ENCODE data around the gene PDE8B.
"Not testable (repeated sequence)": the region's sequence is repeated elsewhere in the genome, so short reads cannot be mapped to it uniquely, and the experiment has no call there.

The PDE8B gene

DNA sequence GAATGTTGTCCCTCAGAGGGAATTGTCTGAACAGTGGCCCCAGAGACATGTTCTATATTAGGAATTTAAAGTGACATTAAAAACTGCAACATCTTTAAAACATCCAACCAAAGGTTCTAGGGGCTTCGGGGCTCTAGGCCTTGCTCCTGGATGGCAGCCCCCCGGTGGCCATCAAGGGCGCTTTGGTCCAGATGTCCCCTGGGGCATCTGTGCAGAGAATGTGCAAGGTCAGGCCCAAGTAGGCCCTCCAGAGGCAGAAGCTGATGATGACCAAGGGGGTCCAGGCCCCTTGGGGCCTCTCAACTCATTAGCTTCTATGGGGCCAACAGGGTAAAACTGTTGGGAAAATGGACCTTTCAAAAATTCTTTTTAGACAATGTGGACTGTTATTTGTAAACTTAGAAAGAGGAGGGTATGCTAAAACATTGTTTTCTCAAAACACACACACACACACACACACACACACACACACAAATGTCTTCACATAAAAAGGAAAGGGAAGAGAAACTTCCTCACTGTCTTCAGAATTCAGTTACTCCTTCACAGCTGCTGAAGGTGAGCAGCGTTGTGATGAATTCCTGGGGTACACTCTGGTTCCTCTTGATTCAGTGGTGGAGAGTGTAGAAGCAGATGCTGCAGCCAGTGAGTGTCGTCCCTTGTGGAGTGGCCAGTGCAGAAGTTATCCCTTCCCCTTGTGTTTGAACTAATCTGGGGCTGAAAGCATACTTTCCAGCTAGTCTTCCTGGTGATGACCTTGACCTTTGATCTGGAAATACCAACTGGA, 156.4 kb downstream of the PDE8B start:
- DNase-seq, result no peak

DNA sequence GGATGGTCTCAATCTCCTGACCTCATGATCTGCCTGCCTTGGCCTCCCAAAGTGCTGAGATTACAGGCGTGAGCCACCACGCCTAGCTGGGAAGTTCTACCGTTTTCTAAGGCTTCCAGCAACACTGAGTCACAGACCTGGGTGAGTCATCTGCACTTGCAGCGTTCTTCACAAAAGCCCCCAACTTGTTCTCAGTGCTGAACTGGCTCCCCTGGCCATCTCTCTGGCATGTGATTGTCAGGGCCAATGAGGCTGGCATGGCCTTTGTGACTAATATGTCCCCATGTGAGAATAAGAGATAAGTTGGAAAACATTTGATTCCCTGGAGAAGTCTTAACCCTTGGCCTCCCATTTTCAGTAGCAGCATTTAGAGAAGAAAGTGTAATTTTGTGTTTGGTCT, 157.3 kb downstream of the PDE8B start:
- DNase-seq, result no peak

GRCh38 chr5:77368367-77368766, 157.9 kb downstream of the PDE8B start:
- DNase-seq, result no peak

DNA sequence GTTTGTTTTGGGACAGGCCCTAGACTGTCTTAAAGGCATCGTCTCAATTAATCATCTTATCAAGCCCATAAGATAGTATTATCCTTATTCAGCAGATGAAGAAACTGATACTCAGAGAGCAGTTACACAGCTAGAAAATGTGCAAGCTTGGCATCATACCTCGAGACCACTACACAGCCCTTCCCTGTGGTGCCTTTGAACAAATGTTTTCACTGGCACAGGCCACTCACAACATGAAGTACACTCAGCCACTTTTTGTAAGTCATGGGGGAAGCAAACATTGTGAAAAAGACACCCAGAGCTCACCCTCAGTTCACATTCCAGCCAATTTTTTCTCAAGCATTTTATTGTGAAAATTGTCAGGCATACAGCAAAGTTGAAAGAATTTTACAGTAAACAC, 159.1 kb downstream of the PDE8B start:
- DNase-seq, result no peak

DNA sequence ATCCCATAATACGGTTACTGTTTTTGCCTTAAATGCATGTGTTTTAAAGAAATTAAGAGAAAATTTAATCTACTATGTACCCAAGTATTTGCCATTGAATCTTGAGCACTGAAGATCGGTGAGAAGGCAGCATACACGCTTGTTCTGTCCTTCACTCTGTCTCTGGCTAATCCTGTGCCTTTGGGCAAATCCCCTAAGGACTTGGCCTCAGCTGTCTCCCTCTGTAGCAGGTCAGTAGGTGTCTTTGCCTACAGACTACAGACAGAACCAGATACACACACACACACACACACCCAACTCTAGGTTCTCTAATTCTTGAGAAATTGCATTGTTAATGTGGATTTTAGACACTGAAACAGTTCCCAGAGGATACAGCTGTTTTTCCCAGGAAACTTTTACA, 164.2 kb downstream of the PDE8B start:
- no peak for DNase-seq

GRCh38 chr5:77376609-77377300, 166.3 kb downstream of the PDE8B start:
- DNase-seq, result no peak

GRCh38 chr5:77379558-77380061, 169.1 kb downstream of the PDE8B start:
- DNase-seq, result no peak

DNA sequence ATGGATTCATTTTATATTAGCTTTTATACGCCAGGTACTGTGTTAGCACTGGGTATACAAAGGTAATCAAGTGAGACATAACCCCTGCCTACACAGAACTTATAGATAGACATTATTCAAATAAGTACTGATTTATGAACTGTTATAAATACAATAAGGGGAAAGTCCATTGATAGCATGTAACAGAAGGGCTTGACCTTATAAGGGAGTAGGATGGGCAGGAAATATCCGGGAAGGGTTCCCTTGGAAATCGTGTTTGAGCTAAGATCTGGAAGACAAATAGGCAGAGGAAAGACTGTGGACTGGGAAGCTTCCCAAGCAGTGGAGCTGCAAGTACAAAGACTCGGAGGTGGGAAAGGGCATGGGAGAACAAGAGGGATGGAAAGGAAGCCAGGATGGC, 170.2 kb downstream of the PDE8B start:
- no peak for DNase-seq

- DNase-seq, result not testable (repeated sequence)
Observed at GRCh38 chr5:77383336-77383735, 172.9 kb downstream of the PDE8B start.

DNA sequence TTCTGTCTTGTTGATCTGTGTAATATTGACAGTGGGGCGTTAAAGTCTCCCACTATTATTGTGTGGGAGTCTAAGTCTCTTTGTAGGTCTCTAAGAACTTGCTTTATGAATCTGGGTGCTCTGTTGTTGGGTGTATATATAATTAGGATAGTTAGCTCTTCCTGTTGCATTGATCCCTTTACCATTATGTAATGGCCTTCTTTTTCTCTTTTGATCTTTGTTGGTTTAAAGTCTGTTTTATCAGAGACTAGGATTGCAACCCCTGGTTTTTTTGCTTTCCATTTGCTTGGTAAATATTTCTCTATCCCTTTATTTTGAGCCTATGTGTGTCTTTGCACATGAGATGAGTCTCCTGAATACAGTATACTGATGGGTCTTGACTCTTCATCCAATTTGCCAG, 175.9 kb downstream of the PDE8B start:
- DNase-seq, result not testable (repeated sequence)

DNA sequence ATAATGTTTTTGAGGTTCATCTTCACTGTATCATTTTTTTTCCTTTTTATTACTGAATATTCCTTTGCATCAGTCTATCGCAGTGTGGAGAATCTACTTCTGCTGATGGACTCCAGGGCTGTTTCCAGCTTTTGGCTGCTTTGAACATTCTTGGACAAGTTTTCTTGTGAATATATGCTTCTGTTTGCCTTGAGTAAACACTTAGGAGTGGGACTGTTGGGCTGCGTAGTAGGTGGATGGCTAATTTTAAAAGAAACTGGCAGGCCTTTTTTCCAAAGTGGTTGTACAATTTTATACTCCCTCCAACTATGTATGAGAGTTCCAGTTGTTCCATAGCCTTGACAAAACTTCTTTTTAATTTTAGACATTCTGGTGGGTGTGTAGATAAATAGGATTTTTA, 179.3 kb downstream of the PDE8B start:
- no peak for DNase-seq

DNA sequence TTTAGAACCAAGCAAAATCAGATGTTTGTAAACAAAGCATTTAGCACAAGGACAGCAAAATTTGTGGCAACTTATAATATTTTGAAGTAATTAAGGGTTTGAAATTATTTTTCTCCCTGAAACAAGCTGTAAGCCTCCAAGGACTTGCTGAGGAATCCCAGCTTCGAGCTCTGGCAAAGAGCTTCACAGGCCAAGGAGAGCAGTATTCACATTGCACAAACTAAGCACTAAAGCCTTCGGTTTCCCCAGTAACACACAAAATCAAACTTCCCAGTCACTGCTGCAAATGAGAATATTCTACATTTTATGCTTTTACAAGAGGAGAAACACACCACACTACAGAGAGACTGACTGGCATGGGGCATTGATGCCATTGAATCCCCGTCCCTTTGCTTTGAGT, 179.7 kb downstream of the PDE8B start:
- DNase-seq, result no peak

- no peak for DNase-seq
Observed at GRCh38 chr5:77390795-77391194, 180.3 kb downstream of the PDE8B start.

DNA sequence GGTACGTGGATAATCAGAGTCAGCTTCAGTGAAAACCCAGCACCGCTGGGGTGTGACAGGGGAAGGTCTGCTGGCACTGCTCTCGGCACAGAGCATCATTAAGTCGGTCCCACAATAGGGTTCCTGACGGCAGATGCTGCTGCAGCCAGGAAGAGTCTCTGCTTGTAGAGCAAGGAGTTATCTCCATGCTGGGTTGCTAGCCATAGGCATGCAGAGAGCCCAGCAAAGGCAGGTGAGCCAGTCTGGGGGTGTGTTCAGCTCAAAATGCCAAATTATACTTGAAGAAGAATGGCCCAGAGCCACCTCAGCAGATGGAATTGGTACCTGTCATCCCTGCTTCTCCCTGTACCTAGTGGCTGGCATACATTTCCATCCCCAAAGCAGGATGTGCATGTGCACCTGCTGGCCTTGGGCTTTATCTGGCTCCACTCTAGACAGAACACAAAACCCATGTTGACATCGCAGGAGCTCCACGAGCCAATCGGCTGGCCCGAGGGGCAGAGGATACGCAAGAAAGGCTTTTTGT, 180.8 kb downstream of the PDE8B start:
- no peak for DNase-seq

DNA sequence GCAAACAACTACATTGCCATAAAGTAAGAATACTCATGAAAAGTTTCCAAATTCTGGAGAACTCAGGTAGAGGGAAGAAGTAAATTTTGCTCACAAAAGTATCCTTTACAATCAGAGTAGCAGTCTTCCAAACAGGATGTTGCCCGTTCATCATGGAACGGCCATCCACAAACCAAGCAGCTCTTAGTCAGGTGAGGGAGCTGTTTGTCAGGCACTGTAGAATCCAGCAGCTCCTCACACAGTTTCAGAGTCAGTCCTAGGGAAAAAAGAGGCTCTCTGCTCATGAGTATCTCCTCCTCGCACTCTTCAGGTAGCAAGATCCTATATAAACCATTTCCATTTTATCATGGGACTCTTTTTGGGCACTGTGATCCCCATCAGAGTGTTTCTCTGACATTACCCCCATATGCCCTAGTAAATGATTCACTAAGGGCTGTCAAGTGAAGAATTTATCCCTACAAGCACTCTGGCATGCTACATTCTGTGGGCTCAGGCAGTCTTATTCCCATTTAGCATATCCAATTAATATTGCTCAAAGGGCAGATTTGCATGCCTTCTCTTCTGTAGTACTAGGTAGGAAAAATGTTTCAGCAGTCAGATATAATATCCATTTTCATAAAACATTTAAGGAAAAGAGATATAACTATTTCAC, 183.7 kb downstream of the PDE8B start:
- no peak for DNase-seq

- no peak for DNase-seq
Observed at GRCh38 chr5:77396017-77396416, 185.5 kb downstream of the PDE8B start.

GRCh38 chr5:77397686-77398292, 187.3 kb downstream of the PDE8B start:
- DNase-seq, result no peak

DNA sequence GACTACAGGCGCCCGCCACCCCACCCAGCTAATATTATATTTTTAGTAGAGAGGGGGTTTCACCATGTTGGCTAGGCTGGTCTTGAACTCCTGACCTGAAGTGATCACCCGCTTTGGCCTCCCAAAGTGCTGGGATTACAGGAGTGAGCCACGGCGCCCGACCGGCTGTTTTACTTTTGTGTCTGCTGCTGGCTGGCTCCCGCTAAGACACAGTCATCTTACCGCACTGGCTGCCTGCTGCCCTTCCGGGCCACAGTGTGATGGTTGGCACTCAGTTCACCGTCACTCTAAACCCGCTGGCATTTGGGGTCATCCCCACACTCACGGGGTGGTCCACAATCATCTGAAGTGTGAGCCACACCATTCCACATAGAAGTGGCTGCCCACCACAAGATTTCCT, 188.0 kb downstream of the PDE8B start:
- DNase-seq, result no peak

DNA sequence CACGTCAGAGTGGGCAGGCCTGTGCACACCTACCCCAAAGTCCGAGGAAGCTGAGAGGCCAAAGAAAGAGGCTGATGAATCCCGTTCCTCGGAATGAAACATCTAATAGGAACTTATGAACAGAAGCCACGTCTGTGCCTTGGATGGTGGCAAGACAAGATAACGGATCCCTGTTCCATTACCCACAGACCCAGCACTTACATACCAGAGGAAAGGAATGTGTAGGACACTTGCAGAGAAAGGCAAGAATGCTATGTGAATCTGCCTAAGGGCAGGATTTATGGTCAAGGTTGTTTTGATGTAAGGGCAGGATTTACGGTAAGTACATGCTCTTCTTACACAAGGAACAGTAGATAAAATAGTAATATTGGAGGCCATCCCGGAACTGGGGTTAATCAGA, 188.4 kb downstream of the PDE8B start:
- no peak for DNase-seq

- peak; percentile 86 for DNase-seq
Observed at GRCh38 chr5:77400645-77401044, 190.2 kb downstream of the PDE8B start.

- DNase-seq, result no peak
Observed at GRCh38 chr5:77402796-77403195, 192.3 kb downstream of the PDE8B start.

DNA sequence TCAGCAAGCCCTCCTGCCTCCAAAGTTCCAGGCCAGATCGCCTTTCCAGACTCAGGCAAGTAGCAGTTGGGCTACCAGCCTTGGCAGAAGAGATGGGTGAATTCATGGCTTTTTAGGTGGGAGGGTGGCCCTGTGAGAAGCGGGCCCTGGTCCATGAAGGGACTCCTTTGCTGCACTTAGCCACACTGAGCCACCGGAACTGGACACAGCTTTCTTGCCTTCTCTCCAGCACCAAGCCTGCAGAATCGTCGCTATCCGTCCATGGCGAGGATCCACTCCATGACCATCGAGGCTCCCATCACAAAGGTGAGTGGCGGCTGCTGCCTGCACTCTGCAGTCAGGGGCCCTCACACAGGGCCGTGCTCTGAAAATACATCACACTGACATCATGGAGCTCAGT, 196.7 kb downstream of the PDE8B start:
- DNase-seq, result no peak

All from inflammatory macrophage treated with lipopolysaccharide for 4 hours (primary cell).